Measurements from ENCODE around the gene ADGRL3. TPM values are rescaled to one million over a fixed set of nuclear protein-coding genes. Genes with fewer than 3 reads are reported as not detected.

Gene ADGRL3
- total and polyA plus RNA-seq, 2 donors (not counting 1 experiment from before 2014, with no cell fraction given), result under 0.01 to 0.05 TPM

DNA sequence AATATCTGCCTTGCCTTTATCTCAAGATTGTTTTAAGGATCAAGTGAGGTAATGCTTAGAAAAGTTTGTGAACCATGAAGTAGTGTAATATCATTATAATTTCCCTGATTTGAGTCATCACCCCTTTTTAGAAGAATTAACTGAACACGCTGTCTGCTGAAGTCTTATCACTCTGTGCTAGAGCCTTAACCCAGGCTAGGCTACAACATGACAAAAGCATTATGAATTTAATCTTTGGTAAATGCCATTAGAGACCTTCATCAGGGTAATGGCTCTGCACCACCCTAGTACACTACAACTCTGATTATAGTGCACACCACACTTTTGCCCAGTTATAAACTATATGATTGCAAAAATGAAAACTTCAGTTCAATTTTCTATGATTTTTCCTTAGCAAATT is 118.3 kb downstream of the ADGRL3 start:
- H3K79me2 ChIP-seq (ENCODE audit: control insufficient read depth, insufficient read depth, low read length), result no peaks in the 10 kb centered on the region
- H3K4me1 ChIP-seq (ENCODE audit: control insufficient read depth, extremely low read depth, insufficient read depth, low read length), result no peaks in the 10 kb centered on the region
- no peak overlapping the region for H3K9ac ChIP-seq (ENCODE audit: insufficient read depth, low read length)
- H3K27me3 ChIP-seq (ENCODE audit: control insufficient read depth, insufficient read depth, low read length), result no peaks in the 10 kb centered on the region
- TF ChIP-seq, protein P1, sequence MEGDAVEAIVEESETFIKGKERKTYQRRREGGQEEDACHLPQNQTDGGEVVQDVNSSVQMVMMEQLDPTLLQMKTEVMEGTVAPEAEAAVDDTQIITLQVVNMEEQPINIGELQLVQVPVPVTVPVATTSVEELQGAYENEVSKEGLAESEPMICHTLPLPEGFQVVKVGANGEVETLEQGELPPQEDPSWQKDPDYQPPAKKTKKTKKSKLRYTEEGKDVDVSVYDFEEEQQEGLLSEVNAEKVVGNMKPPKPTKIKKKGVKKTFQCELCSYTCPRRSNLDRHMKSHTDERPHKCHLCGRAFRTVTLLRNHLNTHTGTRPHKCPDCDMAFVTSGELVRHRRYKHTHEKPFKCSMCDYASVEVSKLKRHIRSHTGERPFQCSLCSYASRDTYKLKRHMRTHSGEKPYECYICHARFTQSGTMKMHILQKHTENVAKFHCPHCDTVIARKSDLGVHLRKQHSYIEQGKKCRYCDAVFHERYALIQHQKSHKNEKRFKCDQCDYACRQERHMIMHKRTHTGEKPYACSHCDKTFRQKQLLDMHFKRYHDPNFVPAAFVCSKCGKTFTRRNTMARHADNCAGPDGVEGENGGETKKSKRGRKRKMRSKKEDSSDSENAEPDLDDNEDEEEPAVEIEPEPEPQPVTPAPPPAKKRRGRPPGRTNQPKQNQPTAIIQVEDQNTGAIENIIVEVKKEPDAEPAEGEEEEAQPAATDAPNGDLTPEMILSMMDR (conservative IDR thresholded peaks at IDR 0.05 in 1 of 2, IDR thresholded peaks at IDR 0.05 in 1 of 2; ENCODE audit: low read depth in 1 of 2, low read length in 2 of 2), result no peak
- TF ChIP-seq EZH2 (IDR thresholded peaks at IDR 0.05; ENCODE audit: low read length, missing control alignments), result no peak
- no peak overlapping the region for H3K27ac ChIP-seq (ENCODE audit: insufficient read depth, low read length)
- H3K9me3 ChIP-seq (ENCODE audit: control insufficient read depth, insufficient read depth, low read depth, low read length), result no peaks in the 10 kb centered on the region
- H4K20me1 ChIP-seq (ENCODE audit: control insufficient read depth, extremely low read depth, insufficient read depth, low read length), result no peaks in the 10 kb centered on the region
- H3K36me3 ChIP-seq (ENCODE audit: control insufficient read depth, insufficient read depth, low read length), result no peaks in the 10 kb centered on the region
- H3K4me2 ChIP-seq (ENCODE audit: extremely low read depth, insufficient read depth, low read length), result no peak overlapping the region
- no peak overlapping the region for H3K4me3 ChIP-seq (replicated peaks in 1 of 4; ENCODE audit: control extremely low read depth in 1 of 4, insufficient read depth in 1 of 4, low read depth in 3 of 4, low read length in 4 of 4)
- peak in 1 of 2 donors; percentile 30 for DNase-seq (ENCODE audit: low read depth in 2 of 2)
- no peak overlapping the region for H2AFZ ChIP-seq (ENCODE audit: low read length)

DNA sequence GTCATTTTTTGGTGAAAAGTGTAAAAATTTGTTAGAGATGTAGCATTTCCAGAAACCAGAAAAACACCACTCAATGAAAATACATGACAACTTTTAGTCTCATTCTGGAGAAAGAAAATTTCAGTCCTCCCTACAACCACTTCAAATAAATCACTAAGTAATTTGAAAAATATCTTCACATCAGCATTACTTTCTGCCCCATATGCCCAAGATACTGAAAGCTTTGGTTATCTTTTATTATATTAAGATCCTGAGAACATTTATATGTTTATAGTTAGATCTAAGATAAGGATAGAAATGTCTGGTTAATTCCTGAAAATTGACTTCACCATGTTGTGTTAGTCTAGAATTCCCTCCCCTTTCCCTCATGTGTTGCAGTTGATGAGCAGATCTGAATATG is 119.0 kb downstream of the ADGRL3 start:
- no peak for DNase-seq (ENCODE audit: low read depth in 2 of 2)
- no peak overlapping the region for H3K4me3 ChIP-seq (replicated peaks in 1 of 4; ENCODE audit: control extremely low read depth in 1 of 4, insufficient read depth in 1 of 4, low read depth in 3 of 4, low read length in 4 of 4)
- no peak overlapping the region for H3K9ac ChIP-seq (ENCODE audit: insufficient read depth, low read length)

DNA sequence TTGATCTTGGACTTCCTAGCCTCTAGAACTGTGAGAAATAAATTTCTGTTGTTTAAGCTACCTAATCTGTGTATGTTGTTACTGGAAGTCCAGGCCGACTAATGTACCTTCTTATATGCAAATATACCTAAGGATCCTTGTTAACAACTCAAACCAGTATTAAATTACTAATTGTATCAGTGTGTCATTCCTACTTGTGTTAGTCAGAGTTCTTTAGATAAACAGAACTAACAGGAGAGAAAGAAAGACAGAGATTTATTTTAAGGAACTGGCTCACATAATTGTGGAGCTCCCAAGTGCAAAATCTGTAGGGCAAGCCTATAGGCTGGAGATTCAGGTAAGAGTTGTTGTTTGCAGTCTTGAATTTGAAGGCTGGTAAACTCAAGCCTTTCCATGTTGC is 120.0 kb downstream of the ADGRL3 start:
- peak; percentile 8 to 44 for DNase-seq (ENCODE audit: low read depth in 2 of 2)
- Histone ChIP-seq H3K4me1 (ENCODE audit: control insufficient read depth, extremely low read depth, insufficient read depth, low read length) (no peaks in the 10 kb centered on the region), H3K9me3 (ENCODE audit: control insufficient read depth, insufficient read depth, low read depth, low read length) (no peaks in the 10 kb centered on the region), H4K20me1 (ENCODE audit: control insufficient read depth, extremely low read depth, insufficient read depth, low read length) (no peaks in the 10 kb centered on the region), H2AFZ (ENCODE audit: low read length) (no peak overlapping the region), H3K79me2 (ENCODE audit: control insufficient read depth, insufficient read depth, low read length) (no peaks in the 10 kb centered on the region), H3K4me2 (ENCODE audit: extremely low read depth, insufficient read depth, low read length) (no peak overlapping the region), H3K9ac (ENCODE audit: insufficient read depth, low read length) (no peak overlapping the region), H3K4me3 (replicated peaks in 1 of 4; ENCODE audit: control extremely low read depth in 1 of 4, insufficient read depth in 1 of 4, low read depth in 3 of 4, low read length in 4 of 4) (no peak overlapping the region), H3K27me3 (ENCODE audit: control insufficient read depth, insufficient read depth, low read length) (no peaks in the 10 kb centered on the region), H3K27ac (ENCODE audit: insufficient read depth, low read length) (no peak overlapping the region), H3K36me3 (ENCODE audit: control insufficient read depth, insufficient read depth, low read length) (no peaks in the 10 kb centered on the region)
- TF ChIP-seq EZH2 (IDR thresholded peaks at IDR 0.05; ENCODE audit: low read length, missing control alignments), result no peak
- TF ChIP-seq, protein P1 (conservative IDR thresholded peaks at IDR 0.05 in 1 of 2, IDR thresholded peaks at IDR 0.05 in 1 of 2; ENCODE audit: low read depth in 1 of 2, low read length in 2 of 2), result no peak

More for the DNA sequence above, 119.0 kb downstream of the ADGRL3 start:
- Histone ChIP-seq H3K4me1 (ENCODE audit: control insufficient read depth, extremely low read depth, insufficient read depth, low read length) (no peaks in the 10 kb centered on the region), H3K4me2 (ENCODE audit: extremely low read depth, insufficient read depth, low read length) (no peak overlapping the region), H3K36me3 (ENCODE audit: control insufficient read depth, insufficient read depth, low read length) (no peaks in the 10 kb centered on the region), H4K20me1 (ENCODE audit: control insufficient read depth, extremely low read depth, insufficient read depth, low read length) (no peaks in the 10 kb centered on the region), H3K27me3 (ENCODE audit: control insufficient read depth, insufficient read depth, low read length) (no peaks in the 10 kb centered on the region), H3K79me2 (ENCODE audit: control insufficient read depth, insufficient read depth, low read length) (no peaks in the 10 kb centered on the region), H3K9me3 (ENCODE audit: control insufficient read depth, insufficient read depth, low read depth, low read length) (no peaks in the 10 kb centered on the region), H2AFZ (ENCODE audit: low read length) (no peak overlapping the region), H3K27ac (ENCODE audit: insufficient read depth, low read length) (no peak overlapping the region)
- TF ChIP-seq, protein P1 (conservative IDR thresholded peaks at IDR 0.05 in 1 of 2, IDR thresholded peaks at IDR 0.05 in 1 of 2; ENCODE audit: low read depth in 1 of 2, low read length in 2 of 2), result no peak
- TF ChIP-seq EZH2 (IDR thresholded peaks at IDR 0.05; ENCODE audit: low read length, missing control alignments), result no peak
